ENCODE results near the gene SEMA4F. TPM values are rescaled to one million over a fixed set of nuclear protein-coding genes. Genes with fewer than 3 reads are reported as not detected.

The SEMA4F gene
- total RNA-seq, 1 donor from 2014 or later = 3.5 TPM

GRCh38 chr2:74653589-74653984, 460 bp upstream of the SEMA4F start:
- ATAC-seq (ENCODE audit: poor library complexity) = peak; percentile 25
- intact Hi-C loops (cut with DNase I) = no loop called here

GRCh38 chr2:74655579-74655978, 1.5 kb downstream of the SEMA4F start:
- ATAC-seq (ENCODE audit: poor library complexity) (no peak), DNase-seq (no peak)
- intact Hi-C loops (cut with DNase I) = no loop called here

More at GRCh38 chr2:74653589-74653984, 460 bp upstream of the SEMA4F start:
- DNase-seq = no peak

GRCh38 chr2:74658516-74658915, 4.5 kb downstream of the SEMA4F start:
- DNase-seq = no peak
- ATAC-seq (ENCODE audit: poor library complexity) = no peak
- intact Hi-C loops (cut with DNase I) = no loop called here

GRCh38 chr2:74659462-74659861, 5.4 kb downstream of the SEMA4F start:
- ATAC-seq (ENCODE audit: poor library complexity) = no peak
- DNase-seq = no peak
- intact Hi-C loops (cut with DNase I) = no loop called here

GRCh38 chr2:74668087-74668486, 14.0 kb downstream of the SEMA4F start:
- no peak for ATAC-seq (ENCODE audit: poor library complexity)

GRCh38 chr2:74670263-74670662, 16.2 kb downstream of the SEMA4F start:
- ATAC-seq (ENCODE audit: poor library complexity) = no peak
- intact Hi-C loops (cut with DNase I) = no loop called here
- no peak for DNase-seq

More at GRCh38 chr2:74668087-74668486, 14.0 kb downstream of the SEMA4F start:
- no peak for DNase-seq
- intact Hi-C loops (cut with DNase I) = no loop called here

GRCh38 chr2:74671479-74671878, 17.4 kb downstream of the SEMA4F start:
- no peak for ATAC-seq (ENCODE audit: poor library complexity)
- intact Hi-C loops (cut with DNase I) = no loop called here

GRCh38 chr2:74673826-74674528, 19.9 kb downstream of the SEMA4F start:
- ATAC-seq (ENCODE audit: poor library complexity) (no peak), DNase-seq (no peak)
- intact Hi-C loops (cut with DNase I) = no loop called here

More at GRCh38 chr2:74671479-74671878, 17.4 kb downstream of the SEMA4F start:
- no peak for DNase-seq

GRCh38 chr2:74675090-74675489, 21.0 kb downstream of the SEMA4F start:
- ATAC-seq (ENCODE audit: poor library complexity) (no peak), DNase-seq (no peak)
- intact Hi-C loops (cut with DNase I) = no loop called here

GRCh38 chr2:74676331-74676730, 22.3 kb downstream of the SEMA4F start:
- intact Hi-C loops (cut with DNase I) = no loop called here
- ATAC-seq (ENCODE audit: poor library complexity) (no peak), DNase-seq (no peak)

GRCh38 chr2:74679615-74680014, 25.6 kb downstream of the SEMA4F start:
- no peak for DNase-seq

GRCh38 chr2:74682501-74682900, 28.5 kb downstream of the SEMA4F start:
- intact Hi-C loops (cut with DNase I) = no loop called here
- DNase-seq = no peak
- no peak for ATAC-seq (ENCODE audit: poor library complexity)

More at GRCh38 chr2:74679615-74680014, 25.6 kb downstream of the SEMA4F start:
- intact Hi-C loops (cut with DNase I) = no loop called here
- ATAC-seq (ENCODE audit: poor library complexity) = no peak

GRCh38 chr2:74685408-74685807, 31.4 kb downstream of the SEMA4F start:
- ATAC-seq (ENCODE audit: poor library complexity) (no peak), DNase-seq (no peak)
- intact Hi-C loops (cut with DNase I) = no loop called here

- ATAC-seq (ENCODE audit: poor library complexity) (no peak), DNase-seq (no peak)
- intact Hi-C loops (cut with DNase I) = no loop called here
Observed at GRCh38 chr2:74688881-74689280, 34.8 kb downstream of the SEMA4F start.

GRCh38 chr2:74689671-74690070, 35.6 kb downstream of the SEMA4F start:
- ATAC-seq (ENCODE audit: poor library complexity) (no peak), DNase-seq (no peak)
- intact Hi-C loops (cut with DNase I) = loop anchor here (5.0 to 10.0 kb wide), 2 partner anchors 188 to 715 kb away; no protein-coding TSS in a partner anchor

- DNase-seq (no peak), ATAC-seq (ENCODE audit: poor library complexity) (peak; percentile 82)
- intact Hi-C loops (cut with DNase I) = loop anchor here (5.0 to 10.0 kb wide), 2 partner anchors 187 to 714 kb away; no protein-coding TSS in a partner anchor
Observed at GRCh38 chr2:74690571-74690970, 36.5 kb downstream of the SEMA4F start.

GRCh38 chr2:74691929-74692328, 37.9 kb downstream of the SEMA4F start:
- DNase-seq = no peak
- ATAC-seq (ENCODE audit: poor library complexity) = no peak

GRCh38 chr2:74693213-74693612, 39.2 kb downstream of the SEMA4F start:
- intact Hi-C loops (cut with DNase I) = loop anchor here (5.0 to 10.0 kb wide), 2 partner anchors 184 to 712 kb away; no protein-coding TSS in a partner anchor
- no peak for DNase-seq
- no peak for ATAC-seq (ENCODE audit: poor library complexity)

More at GRCh38 chr2:74691929-74692328, 37.9 kb downstream of the SEMA4F start:
- intact Hi-C loops (cut with DNase I) = loop anchor here (5.0 to 10.0 kb wide), 2 partner anchors 185 to 713 kb away; no protein-coding TSS in a partner anchor

- intact Hi-C loops (cut with DNase I) = loop anchor here (5.0 to 10.0 kb wide), 2 partner anchors 184 to 711 kb away; no protein-coding TSS in a partner anchor
- ATAC-seq (ENCODE audit: poor library complexity) (no peak), DNase-seq (no peak)
Observed at GRCh38 chr2:74693668-74694067, 39.6 kb downstream of the SEMA4F start.

- intact Hi-C loops (cut with DNase I) = loop anchor here (5.0 to 10.0 kb wide), 2 partner anchors 183 to 711 kb away; no protein-coding TSS in a partner anchor
- DNase-seq = no peak
- ATAC-seq (ENCODE audit: poor library complexity) = no peak
Observed at GRCh38 chr2:74694281-74694680, 40.2 kb downstream of the SEMA4F start.

All from Right ventricle myocardium superior (tissue), 1 donor.